HG03108 (cell line): Measurements from ENCODE around the gene PHF2.

Source experiments
- ATAC-seq: cut with Tn5 transposase; IDR thresholded peaks from one replicate; pipeline ENCODE4 v1.9.1; 2021; ENCODE audit warnings: moderate library complexity; ENCODE audit not compliant: unreplicated experiment

The PHF2 gene

GRCh38 chr9:93585695-93586094, 9.3 kb downstream of the PHF2 start:
- ATAC-seq = no peak

- no peak for ATAC-seq
Observed at GRCh38 chr9:93586290-93587057, 10.1 kb downstream of the PHF2 start.

DNA sequence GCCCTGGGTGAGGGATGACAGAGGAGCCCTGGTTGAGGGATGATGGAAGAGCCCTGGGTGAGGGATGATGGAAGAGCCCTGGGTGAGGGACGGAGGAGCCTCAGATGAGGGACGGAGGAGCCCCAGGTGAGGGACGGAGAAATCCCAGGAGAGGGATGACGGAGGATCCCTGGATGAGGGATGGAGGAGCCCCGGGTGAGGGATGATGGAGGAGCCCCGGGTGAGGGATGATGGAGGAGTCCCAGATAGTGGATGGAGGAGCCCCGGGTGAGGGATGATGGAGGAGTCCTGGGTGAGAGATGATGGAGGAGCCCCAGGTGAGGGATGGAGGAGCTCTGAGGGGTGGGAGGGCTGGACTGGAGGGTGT, 10.9 kb downstream of the PHF2 start:
- ATAC-seq = no peak

DNA sequence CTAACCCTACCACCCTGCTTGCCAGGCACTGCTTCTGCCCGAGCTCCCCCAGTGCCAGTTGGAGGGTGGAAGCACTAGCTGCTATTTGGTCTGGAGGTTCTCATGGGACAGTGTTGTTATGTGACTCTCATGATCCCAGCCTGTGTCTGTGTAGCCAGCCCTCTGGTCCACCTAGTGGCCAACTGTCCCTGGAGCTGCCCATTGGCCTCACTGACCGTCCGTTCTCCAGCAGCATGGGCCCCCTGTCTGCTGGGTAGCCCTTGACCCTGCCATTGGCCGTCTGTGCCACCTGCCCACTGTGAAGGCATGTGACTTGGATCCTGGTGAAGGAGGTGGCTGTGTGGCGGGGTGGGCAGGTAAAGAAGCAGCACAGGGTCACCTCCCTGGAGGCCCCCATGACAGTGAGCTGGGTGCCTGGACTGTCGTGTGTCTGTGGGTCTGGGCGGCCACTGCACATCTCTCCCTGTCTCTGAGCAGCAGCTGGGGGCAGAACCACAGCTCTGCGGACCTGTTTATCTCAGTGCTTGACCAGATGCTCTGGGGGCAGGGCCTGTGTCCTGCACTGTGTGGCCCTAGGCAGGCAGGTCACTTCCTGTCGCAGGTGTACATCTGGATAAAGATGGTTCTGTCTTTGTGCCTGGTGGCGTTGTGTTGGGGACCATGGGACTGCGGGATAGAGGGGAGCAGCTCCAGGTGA, 11.4 kb downstream of the PHF2 start:
- ATAC-seq = no peak

- ATAC-seq = no peak
Observed at GRCh38 chr9:93588641-93589609, 12.5 kb downstream of the PHF2 start.

GRCh38 chr9:93589688-93590087, 13.3 kb downstream of the PHF2 start:
- ATAC-seq = no peak

DNA sequence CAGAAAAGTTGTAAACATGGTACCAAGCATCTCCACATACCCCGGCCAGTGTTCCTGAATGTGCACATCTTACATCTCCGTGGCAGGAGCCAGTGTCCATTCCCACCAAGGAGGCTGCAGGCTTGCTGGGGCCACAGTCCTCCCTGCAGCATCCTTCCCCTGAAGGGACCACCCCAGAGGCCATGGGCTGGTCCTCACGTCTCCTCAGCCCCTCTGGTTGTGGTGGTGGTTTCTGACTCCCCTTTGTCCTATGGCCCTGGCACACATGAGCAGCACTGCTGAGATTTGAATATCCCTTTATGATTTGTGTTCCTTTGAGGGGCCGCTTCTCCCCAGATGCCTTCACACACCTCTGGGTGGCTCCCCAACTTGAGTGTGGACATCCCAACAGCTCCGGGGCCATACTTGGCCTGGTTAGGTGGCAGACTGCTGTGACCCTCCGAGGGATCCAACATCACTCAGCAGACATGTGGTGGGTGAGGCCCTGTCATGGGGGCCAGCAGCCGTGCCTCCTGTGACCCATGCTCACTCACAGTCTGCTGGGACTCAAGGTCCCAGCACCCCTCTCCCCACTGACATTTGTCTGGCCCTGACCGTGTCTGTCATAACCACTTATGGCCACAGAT, 14.3 kb downstream of the PHF2 start:
- no peak for ATAC-seq

GRCh38 chr9:93591301-93592007, 15.1 kb downstream of the PHF2 start:
- ATAC-seq = no peak

GRCh38 chr9:93592008-93592642, 15.7 kb downstream of the PHF2 start:
- ATAC-seq = no peak

GRCh38 chr9:93592643-93593021, 16.2 kb downstream of the PHF2 start:
- ATAC-seq = no peak

GRCh38 chr9:93593144-93593658, 16.8 kb downstream of the PHF2 start:
- ATAC-seq = no peak

DNA sequence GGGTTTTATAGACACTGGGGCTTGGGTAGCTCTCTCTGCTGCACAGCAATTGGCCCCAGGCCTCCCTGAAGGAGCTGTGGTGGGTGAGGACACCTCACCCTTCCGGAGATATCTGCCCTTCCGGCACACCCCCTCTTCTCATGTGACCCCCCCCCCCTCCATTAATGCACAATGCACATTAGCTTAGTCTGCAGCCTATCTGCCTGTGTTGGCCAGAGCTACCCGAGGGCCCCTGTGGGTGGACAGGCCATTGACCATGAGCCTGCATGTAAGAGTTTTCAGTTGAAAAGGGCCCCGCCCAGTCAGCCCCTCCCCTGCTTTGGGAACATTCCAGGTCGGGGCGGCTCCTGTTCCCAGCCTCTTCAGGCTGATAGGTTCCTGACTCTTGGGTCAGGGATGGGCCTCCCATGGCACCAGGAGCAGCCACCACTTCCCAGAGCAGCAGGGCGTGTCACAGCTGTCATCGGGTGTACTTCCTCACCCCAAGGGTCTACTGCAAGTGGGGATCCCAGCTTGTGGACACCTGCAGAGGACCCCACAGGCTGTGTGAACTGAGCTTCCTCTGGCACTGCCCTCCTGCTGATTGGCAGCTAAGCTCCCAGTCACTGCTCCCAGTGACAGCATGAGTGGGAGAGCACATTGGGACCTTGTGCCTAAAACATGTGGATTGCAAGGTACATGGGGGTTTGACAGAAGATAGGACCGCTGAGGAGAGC, 17.8 kb downstream of the PHF2 start:
- ATAC-seq = no peak

DNA sequence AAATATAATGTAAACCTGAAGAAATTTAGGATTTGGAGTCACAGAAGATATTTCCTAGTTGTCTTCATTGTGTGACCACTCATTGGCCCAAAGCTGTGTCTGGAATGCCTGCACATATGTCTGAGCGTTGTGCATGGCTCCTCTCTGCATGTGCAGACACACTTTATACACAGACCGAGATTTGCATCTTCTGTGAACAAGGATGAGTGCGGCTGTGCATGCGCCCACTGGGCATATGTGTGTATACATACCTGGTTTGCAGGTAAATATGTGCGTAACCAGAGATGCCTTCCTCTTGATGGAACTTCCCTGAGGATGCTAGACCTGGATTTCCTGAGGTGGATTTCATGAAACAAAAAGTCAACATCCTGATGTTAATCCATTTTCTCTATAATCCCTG, 19.1 kb downstream of the PHF2 start:
- ATAC-seq = no peak

GRCh38 chr9:93595861-93596365, 19.5 kb downstream of the PHF2 start:
- ATAC-seq = no peak

DNA sequence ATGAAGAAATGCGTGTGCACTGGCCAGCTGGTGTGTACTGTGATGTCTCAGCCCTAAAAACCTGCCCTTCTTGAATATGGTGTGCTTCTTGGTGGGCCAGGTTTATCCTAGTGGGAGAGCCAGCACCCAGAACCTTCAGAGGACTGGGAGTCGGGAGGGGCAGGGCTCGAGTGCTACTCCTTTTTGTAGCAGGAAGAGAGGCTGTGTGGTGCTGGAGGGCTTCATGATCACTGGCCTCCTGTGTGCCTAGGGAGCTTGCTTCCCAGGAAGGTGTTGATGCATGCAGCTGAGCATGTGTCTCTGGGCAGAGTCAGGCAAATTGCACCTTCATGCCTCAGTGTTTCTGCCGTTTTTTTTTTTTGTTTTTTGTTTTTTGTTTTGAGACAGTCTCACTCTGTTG, 20.0 kb downstream of the PHF2 start:
- no peak for ATAC-seq

- no peak for ATAC-seq
Observed at GRCh38 chr9:93597142-93597706, 20.8 kb downstream of the PHF2 start.

GRCh38 chr9:93597871-93598646, 21.7 kb downstream of the PHF2 start:
- ATAC-seq = no peak
